Right hindlimb (tissue), 1 donor: Measurements from ENCODE around the gene AGPAT3.
"Not testable (repeated sequence)": the region's sequence is repeated elsewhere in the genome, so short reads cannot be mapped to it uniquely, and the experiment has no call there.

Source experiments
- DNase-seq: peaks from one replicate; pipeline ENCODE4 v3.0.0-alpha.2; 2018

AGPAT3 gene

DNA sequence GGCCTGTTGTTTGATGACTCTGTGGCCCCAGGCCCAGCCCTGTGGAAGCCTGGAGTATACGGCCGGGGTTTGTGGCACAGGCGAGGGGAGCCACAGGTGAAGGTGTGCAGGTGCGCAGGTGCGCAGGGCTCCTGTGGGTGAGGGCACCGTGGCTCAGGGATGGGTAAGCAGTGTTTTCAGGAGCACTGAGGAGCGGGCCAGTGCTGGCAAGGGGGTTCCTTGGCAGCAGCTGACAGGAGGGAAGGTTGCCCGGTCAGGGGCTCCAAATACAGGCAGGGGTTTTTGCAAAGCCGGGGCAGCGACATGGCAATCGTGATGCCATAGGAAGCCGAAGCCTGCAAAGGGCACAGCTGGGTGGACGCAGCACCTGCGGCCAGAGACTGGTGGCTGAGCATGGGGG is 20.7 kb downstream of the AGPAT3 start:
- DNase-seq: no peak

DNA sequence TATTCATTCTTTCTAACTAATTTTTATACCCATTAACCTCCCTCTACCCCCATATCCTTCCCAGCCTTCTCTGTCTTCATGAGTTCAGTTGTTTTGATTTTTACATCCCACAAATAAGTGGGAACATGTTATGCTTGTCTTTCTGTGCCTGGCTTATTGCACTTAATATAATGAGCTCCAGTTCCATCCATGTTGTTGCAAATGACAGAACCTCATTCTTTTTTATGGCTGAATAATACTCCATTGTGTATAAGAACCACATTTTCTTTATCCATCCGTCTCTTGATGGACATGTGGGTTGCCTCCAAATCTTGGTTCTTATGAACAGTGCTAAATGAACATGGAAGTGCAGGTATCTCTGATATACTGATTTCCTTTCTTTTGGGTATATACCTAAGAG is 21.5 kb downstream of the AGPAT3 start:
- DNase-seq: no peak

DNA sequence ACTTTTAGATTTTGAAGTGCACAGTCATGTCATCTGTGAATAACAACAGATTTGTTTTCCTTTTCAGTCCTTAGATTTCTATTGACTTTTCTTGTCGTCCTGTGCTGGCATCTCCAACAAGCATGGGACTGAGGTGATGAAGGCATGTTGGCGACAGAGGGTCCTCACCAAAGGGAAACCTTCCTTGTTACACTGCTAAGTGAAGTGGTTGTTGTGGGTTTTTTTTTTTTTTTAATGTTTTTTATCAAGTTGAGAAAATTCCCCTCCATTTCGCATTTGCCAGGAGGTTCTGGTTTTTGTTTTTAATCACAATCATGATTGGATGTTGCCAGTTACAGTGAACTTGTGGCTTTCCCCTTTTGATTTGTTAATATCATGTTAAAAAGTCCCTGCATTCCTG is 24.0 kb downstream of the AGPAT3 start:
- no peak for DNase-seq

DNA sequence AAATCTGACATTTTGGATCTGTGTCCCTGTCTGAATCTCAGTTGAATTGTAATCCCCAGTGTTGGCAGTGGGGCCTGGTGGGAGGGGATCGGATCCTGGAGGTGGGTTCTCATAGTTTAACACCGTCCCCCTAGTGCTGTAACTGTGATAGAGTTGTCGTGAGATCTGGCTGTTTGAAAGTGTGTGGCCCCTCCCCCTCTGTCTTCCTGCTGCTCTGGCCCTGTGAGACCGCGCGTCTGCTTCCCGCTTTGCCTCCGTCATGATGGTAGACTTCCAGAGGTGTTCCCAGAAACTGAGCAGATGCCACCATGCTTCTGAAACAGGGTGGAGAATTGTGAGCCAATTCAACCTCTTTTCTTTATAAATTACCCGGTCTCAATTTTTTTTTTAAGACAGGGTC is 25.0 kb downstream of the AGPAT3 start:
- DNase-seq: no peak

DNA sequence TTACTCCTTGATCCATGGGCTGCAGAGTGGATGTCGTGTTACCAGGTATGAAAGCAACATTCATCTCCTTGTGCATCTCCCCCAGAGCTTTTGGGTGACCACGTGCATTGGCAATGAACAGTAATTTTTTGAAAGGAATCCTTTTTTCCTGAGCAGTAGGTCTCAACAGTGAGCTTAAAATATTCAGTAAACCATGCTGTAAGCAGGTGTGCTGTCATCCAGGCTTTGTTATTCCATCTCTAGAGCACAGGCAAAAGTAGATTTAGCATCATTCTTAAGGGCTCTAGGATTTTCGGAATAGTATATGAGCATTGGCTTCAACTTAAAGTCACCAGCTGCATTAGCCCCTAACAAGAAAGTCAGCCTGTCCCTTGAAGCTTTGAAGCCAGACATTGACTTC is 27.3 kb downstream of the AGPAT3 start:
- DNase-seq: no peak

DNA sequence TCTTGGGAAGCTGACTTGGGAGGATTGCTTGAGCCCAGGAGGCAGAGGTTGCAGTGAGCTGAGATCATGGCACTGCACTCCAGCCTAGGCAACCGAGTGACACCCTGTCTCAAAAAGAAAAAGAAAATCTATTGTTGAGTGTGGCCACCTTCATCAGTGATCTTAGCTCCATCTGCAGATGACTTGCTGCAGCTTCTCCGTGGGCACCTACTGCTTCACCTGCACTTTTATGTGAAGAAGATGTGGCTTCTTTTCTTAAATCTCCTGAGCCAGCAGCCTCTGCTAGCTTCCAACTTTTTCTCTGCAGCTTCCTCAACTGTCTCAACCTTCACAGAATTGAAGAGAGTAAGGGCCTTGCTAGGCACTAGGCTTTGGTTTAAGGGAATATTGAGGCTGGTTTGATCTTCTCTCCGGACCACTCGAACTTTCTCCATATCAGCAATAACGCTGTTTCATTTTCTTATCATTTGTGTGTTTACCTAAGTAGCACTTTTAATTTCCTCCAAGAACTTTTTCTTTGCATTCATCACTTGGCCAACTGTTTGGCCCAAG is 28.0 kb downstream of the AGPAT3 start:
- DNase-seq: no peak

DNA sequence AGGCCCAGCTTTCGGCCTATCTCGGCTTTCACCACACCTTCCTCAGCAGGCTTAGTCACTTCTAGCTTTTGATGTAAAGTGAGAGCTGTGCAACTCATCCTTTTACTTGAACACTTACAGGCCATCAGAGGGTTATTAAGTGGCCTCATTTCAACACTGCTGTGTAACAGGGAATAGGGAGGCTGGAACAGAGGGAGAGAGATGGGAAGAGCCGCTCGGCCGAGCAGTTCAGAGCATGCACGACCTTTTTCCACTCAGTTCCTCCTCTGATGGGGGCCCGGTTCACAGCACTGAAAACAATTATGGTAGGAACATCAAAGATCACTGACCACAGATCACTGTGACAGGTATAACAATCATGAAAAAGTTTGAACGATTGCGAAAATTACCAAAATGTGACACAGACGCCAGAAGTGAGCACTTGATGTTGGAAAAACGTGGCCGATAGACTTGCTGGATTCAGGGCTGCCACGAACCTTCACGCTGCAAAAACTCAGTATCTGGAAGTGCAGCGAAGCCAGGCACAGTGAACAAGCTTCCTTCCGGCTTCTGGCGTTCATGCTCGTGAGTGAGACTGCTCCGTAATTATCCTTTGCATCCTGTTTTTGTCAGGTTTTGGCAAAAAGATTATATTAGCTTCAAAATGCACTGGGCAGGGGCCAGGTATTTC is 28.6 kb downstream of the AGPAT3 start:
- no peak for DNase-seq

DNA sequence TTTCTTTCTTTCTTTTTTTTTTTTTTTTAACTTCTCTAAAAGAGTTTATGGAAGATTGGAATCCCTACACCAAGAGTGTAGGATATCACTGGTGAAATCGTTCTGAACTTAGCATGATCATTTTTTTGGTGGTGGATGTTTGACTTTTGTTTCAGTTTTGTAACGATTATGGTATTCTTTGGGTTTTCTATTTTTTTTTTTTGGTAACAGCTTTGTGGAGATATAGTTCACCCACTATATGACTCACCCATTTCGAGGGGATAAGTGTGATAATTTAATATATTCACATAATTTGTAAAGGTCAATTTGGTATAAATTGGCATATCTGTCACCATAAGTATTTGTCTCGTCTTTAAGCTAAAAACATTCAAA is 29.2 kb downstream of the AGPAT3 start:
- DNase-seq: no peak

DNA sequence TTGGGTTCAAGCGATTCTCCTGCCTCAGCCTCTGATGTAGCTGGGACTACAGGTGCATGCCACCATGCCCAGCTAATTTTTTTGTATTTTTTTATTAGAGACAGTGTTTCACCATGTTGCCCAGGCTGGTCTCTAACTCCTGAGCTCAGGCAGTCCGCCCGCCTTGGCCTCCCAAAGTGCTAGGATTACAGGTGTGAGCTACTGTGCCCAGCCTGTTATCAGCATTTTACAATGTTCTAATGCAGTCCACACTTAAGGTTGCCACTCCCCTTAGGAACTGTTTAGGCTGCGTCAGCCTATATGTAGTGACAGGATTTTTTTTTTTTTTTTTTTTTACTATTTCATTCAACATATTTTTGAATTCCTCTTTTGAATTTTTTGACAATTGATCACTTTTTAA is 30.2 kb downstream of the AGPAT3 start:
- DNase-seq: no peak

DNA sequence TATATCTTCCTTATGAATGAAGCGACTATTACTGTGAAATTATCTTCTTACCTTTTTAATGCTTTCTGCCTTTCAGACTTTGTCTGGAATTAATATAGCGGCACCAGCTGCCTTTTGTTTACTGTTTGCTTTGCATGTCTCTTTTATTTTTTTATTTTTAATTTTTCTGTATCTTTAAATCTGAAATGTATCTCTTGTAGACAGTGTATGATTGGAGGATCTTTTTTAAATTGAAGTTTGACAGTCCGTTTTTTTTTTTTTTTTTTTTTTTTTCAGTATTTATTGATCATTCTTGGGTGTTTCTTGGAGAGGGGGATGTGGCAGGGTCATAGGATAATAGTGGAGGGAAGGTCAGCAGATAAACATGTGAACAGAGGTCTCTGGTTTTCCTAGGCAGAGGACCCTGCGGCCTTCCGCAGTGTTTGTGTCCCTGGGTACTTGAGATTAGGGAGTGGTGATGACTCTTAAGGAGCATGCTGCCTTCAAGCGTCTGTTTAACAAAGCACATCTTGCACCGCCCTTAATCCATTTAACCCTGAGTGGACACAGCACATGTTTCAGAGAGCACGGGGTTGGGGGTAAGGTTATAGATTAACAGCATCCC is 31.8 kb downstream of the AGPAT3 start:
- not testable (repeated sequence) for DNase-seq

DNA sequence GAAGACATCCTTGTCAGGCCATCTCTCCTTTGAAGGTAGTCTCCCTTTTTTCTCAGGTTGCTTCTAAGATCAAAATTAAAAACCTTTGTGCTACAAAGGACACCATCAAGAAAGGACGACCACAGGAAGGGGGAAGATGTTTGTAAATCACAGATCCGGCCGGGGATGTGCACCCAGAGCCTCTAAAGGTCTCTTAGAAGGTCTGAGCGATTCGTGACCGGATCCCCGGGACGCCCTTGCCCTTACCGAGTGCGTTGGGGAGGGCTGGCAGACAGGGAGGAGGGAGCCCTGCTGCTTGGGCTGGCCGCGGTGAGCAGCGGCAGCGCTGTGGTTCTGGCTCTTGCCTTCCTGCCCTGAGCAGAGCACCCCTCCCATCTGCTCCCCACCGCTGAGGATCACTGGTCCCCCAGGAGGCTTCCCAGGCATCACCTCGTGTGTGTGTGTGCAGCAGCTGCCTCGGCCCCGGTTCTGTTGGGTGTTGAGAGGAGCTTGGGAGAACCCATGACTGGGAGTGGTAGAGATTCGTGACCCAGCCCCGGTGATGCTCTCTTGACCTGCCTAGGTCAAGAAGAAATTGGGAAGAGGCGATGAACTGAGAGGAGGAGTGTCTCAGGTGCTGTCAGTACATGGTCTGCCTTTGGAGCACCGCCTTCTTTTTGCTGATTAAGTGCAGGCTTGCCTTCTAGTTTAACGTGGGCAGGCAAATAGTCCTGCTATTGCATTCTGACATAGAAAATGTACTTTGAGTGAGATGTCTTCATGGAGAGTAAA is 34.5 kb downstream of the AGPAT3 start:
- no peak for DNase-seq

DNA sequence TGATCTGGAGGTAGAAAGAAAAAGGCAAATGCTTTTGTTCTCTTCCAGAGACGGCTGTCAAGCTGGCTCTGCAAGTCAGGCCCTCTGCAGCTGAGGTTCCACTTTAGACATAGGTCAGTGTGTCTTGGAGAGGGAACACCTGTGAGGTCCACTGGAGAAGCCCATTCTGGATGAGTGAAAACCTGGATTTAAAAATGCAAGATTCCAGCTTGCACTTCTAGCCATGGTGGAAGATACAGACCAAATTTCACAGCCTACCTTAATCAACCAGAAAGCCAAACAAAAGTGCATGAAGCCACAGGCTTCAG is 35.0 kb downstream of the AGPAT3 start:
- no peak for DNase-seq

DNA sequence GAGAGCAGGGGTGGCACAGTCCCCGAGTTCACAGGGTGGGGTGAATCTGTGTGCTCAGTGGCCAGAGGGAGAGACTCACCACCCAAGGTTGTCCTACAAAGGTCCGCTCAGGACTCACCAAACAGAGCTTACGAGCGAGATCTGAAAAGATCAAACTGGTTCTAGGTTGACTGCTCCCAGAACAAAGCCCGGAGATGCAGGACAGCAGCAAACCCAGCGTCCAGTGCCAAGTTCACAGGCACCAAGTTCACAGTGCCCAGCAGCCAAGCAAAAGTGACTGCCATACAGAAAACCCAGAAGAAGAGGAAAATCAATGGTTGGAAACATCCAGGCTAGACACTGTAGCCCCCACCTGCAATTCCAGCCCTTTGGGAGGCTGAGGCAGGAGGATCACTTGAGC is 35.7 kb downstream of the AGPAT3 start:
- no peak for DNase-seq

DNA sequence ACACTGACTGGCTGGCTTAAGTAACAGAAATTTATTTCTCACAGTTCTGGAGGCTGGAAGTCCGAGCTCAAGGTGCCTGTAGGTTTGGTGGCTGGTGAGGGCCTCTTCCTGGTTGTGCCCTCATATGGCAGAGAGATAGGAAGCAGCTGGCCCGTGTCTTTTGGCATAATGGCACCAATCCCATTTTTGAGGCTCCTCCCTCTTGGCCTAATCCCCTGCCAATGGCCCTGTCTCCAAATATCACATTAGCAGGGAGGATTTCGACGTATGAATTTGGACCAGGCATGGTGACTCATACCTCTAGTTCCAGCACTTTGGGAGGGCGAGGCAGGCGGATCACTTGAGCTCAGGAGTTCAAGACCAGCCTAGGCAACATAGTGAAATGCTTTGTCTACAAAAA is 37.4 kb downstream of the AGPAT3 start:
- DNase-seq: no peak

DNA sequence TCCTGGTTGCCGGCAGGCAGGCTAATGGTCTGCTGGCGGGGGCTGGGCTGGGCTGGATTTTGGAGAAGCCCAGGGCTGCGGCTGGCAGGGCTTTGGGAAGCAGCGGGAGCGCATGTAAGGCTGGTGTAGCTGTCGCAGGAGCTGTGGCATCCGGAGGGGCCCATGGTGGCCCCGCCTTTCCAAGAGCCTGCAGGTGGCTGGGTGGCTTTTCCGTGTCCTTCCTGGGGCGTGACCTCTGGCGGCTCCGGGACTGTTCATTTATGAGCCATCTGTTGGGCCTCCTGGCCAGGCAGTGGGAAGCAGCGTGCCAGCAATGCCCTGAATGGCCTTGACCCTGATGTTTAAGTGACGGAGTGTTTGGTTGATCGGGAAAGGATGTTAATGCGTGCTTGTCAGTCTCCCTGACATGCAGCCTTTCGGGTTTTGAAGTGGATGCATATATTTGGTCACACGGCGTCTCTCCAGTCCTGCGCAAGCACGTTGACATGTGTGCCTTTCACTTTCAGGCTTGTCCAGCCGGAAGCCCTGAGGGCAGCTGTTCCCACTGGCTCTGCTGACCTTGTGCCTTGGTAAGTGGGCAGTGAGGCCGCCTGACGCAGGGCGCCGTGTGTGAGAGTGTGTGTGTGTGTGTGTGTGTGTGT is 38.5 kb downstream of the AGPAT3 start:
- no peak for DNase-seq

DNA sequence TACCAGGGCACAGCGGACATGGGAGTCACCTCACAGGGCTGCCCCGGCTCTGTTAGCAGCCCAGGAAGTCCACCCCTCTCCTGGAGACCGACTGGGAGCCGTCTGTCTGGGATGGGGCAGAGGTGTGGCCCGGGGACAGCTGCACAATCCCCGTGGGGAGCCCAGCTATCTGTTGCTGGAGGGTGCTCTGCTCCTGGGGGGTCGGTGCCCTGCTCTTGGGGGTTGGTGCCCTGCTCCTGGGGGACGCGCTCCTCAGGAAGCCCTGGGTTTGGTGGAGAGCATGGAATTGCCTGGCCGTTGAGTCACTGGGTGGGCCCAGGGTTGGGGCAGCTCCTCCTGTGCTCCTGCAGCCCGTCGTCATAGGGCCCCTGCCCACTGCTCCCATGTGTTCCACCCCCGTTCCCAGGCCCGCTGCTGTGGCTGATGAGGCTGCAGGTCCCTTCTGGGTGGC is 39.3 kb downstream of the AGPAT3 start:
- DNase-seq: no peak

DNA sequence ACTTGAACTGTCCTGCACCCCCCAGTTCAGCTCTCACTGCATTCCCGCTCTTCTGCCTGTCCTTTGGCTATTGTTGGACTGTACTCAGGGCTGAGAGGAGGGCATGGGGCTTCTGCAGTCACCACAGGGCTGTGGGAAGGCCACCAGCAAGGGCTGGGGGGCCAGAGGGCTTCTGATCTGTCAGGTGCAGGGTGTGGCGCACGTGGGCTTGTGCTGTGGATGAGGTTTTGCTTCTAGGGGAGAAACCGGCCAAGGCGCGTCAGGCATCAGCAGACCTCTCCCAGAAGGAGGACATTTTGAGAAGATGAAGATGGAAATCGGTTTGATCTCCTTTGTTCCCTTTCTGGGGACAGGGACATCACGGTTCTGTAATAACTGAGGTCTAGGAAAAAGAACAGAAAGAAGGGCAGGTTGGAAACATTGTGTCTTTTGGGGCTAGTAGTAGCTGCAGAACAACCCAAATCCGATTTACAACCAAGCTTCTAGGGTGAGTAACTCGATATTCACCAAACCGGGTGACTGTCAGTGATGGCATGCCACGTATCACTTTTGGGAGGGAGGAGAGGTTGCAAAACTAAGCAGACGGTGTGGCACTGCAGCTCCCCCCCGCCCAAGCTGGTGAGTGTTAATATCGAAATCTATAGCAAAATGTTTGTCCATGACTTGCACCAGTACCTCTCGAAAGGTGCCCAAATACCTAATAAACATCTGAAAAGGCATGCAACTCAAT is 40.9 kb downstream of the AGPAT3 start:
- DNase-seq: no peak

DNA sequence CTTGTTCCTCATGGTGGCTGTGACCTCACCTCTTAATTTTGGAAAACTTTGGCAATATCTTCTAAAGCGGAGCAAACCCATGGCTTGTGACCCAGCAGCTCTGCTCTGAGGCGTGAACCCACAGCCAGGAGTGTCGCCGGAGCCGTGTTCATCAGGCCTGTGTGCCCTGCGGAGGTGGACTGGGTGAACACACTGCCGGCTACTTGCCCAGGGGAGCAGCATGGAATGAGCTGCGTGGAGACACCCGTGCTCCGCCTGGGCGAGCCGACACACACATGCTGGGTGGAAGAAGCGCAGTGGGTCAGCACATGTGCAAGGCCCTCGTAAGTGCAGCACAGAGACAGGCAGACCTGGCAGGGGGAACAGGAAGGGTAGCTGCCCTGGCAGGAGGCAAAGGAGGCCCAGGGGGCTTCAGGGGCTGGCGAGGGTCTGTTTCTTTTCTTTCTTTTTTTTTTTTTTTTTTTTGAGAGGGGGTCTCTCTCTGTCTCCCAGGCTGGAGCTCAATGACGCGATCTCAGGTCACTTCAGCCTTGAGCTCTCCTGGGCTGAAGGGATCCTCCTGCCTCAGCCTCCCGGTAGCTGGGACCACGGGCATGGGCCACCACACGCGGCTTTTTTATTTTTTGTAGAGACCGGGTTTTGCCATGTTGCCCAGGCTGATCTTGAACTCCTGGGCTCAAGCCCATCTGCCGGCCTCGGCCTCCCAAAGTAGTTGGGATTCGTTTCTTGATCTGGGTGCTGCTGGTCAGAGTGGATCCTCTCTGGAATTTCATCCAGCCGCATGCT is 41.8 kb downstream of the AGPAT3 start:
- no peak for DNase-seq

DNA sequence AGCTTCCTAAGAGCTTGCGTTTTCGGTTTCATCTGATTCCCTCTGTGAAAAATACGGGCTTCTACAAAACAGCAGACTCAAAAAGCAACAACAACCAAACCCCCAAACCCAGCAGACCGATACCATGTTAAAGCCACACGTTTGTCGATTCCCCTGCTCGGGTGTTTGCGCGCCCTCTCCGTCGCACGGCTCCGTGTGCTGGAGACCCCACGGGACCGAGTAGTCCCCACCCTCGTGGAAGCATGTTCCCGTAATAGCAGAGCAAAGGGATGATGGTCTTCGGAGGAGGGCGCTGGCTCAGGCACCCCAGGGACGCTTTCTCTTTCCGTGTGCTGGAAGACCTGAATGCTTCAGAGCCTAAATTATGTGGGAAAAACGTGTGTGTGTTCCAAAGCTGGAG is 42.7 kb downstream of the AGPAT3 start:
- DNase-seq: no peak

DNA sequence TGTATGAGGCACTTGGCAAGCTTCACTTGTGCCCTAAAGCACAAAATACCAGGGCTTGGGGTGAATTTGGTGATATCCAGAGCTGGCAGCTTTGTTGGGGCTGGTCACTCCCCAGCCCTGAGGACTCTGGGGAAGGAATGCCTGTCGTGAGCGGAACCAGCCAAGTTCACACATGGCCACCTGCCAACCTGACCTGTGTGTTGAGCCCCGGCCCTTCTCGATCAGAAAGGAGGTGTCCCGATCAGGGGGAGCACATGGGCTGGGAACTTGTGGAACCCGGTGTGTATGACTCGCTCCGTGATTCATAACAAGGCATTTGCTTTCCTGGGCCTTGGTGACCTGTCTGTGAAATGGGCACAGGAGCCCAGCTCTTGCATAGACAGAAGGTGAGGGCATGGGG is 43.1 kb downstream of the AGPAT3 start:
- no peak for DNase-seq

DNA sequence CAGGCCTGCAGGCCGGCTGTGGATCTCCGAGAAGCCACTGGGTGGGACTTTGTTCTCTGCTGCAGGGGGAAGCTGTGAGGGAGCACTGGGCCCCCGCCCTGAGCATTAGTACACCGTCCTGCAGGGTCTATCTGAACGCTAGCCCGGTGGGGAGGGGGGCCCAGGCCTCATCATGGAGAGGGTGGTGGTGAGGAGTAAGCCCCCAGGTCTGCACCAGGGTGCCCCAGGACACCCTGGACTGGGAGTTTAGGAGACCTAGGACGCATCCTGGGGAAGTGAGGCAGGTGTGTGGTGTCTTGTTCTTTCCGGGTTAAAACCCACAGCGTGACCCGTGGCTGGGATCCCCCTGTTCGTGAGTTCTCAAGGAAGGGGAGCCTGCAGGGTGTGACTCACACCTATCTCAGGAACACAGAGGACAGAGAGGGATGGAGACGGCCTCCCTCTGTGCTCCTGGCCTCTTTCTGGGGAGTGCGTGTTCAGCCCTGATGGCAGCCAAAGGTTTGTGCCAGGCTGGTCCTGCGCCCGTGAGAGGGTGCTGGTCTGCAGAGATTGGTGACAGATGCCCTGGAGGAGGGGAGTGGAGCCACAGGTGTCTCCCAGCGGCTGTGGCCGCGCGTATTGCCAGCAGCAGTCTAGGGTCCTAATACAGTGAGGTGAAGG is 44.8 kb downstream of the AGPAT3 start:
- no peak for DNase-seq

DNA sequence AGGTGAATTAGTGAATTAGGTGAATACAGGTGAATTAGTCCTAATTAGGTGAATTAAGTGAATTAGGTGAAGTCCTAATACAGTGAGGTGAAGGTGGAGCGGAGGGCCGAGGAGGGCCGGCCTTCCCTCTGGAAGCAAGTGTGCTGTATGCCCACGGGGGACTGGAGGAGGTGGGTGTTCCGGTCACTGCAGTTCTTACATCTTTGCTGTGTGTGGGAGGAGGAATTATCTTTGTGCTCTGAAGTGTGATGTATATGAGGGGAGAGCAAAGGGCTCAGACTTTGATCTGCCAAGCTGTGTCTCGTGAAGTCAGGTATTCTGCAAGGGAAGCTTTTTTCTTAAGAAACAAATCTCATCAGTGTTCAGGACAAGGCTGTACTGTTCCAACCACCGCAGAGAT is 45.4 kb downstream of the AGPAT3 start:
- DNase-seq: no peak
